SH-SY5Y (cell line): ENCODE results near the gene EPHA6.

Source experiments
- GATA2 ChIP-seq: IDR thresholded peaks from 2 replicates; pipeline ENCODE4 v1.6.1; 2011; ENCODE audit warnings: mild to moderate bottlenecking, low read depth, low read length
- GATA3 ChIP-seq: IDR thresholded peaks from 2 replicates; pipeline ENCODE4 v1.6.1; 2011; ENCODE audit warnings: low read depth, mild to moderate bottlenecking, low read length, moderate library complexity

DNA sequence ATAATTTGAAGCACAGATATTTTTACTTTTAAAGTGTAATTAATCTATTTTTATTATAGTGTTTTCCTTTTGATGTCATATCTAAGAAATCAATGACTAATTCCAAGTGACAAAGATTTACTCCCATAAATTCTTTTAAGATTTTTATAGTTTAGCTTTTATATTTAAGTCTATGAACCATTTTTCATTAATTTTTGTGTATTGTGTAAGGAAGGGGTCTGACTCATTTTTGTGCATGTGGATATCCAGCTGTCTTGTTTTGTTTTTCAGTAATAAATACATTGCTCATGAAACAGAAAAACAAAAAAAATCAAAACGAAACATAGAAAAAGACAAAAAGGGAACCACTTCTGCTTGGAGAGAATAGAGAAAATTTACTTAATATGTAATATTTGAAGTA, 145.1 kb downstream of the EPHA6 start:
- TF ChIP-seq GATA2 (no peak), GATA3 (no peak)
